Measurements from ENCODE around the gene USP15. TPM values are rescaled to one million over a fixed set of nuclear protein-coding genes. Genes with fewer than 3 reads are reported as not detected.
"Not testable (repeated sequence)": the region's sequence is repeated elsewhere in the genome, so short reads cannot be mapped to it uniquely, and the experiment has no call there.

USP15 gene
- total RNA-seq, 2 experiments from 2014 or later: 159 to 160 TPM

DNA sequence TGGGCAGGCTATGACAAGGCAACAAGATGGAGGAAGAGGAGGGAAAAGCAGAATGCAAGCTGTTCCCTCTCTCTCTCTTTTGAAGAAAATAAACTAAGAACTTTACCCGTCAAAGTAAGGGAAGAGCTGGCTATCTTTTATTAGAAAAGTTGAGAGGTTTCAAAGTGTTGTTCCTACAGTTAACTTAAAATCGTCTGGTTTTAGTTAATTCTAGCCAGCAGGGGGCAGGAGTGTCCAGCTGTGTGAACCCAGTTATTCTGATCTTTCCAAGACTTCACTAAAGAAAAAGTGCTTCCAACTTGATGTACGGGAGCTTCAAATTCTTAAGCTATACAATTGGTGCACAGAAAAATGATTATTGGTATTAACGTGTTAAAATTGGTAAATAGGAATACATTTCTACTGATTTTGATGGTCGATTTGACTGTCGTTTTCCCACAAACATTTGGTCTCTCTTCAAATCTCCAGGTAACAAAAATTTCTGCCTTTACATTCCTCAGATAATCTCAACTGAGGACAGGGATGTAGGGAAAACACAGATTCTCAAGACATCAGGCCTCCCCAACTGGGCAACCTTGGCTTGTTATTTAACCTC, 178.0 kb downstream of the USP15 start:
- H3K4me3 Mint-ChIP-seq: no peak overlapping the region
- H3K9me3 Mint-ChIP-seq (ENCODE audit: insufficient read depth): no peaks in the 10 kb centered on the region
- H3K4me1 Mint-ChIP-seq (ENCODE audit: low read depth): peaks cover 19% of the 10 kb centered on the region
- ATAC-seq: no peak
- ChIA-PET CTCF (interaction anchor here (0.6 to 5.3 kb wide), 43 partner anchors 9 to 631 kb away, joined by 3 to 106 read pairs (median 4); partner anchors contain the start of gene MON2), POLR2A (no interaction called here)
- H3K36me3 Mint-ChIP-seq (ENCODE audit: low read depth): peaks cover under 1% of the 10 kb centered on the region
- H3K27me3 Mint-ChIP-seq (ENCODE audit: low read depth): peaks cover 29% of the 10 kb centered on the region
- H3K27ac Mint-ChIP-seq: no peak overlapping the region
- peak; percentile 73 for DNase-seq

DNA sequence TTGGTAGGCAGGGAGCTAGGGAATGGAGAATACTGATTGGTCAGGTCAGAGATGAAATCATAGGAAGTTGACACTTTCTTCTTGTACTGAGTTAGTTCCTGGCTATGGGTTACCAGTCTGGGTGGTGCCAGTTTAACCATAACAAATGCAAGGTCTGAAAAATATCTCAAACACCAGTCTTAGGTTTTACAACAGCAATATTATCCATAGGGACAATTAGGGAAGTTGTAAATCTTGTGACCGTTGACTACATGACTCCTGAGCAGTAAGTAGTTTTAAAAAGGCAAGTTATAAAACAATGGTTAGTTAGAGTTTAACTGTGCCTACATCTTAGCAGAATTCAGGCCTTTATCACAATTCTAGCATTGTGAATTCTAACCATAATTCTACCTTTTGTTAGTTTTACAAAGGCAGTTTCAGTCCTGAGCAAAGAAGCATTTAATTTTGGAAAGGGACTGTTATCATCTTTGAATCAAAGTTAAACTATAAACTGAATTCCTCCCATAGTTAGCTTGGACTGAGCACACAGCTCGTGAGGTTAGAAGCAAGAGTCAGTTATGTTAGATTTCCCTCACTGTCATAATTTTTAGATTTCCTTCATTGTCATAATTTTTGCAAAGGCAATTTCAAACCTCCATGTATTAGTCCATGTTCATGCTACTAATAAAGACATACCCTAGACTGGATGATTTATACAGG, 186.7 kb downstream of the USP15 start:
- Mint-ChIP-seq H3K36me3 (ENCODE audit: low read depth) (peaks cover 5% of the 10 kb centered on the region), H3K9me3 (ENCODE audit: insufficient read depth) (peaks cover 5% of the 10 kb centered on the region), H3K27ac (no peak overlapping the region), H3K4me3 (no peak overlapping the region), H3K4me1 (ENCODE audit: low read depth) (no peaks in the 10 kb centered on the region), H3K27me3 (ENCODE audit: low read depth) (peaks cover 15% of the 10 kb centered on the region)
- ChIA-PET POLR2A (no interaction called here), CTCF (interaction anchor here (0.9 to 1.3 kb wide), 2 partner anchors 9 to 10 kb away, joined by 3 to 4 read pairs; no protein-coding TSS in a partner anchor)
- ATAC-seq (no peak), DNase-seq (no peak)

DNA sequence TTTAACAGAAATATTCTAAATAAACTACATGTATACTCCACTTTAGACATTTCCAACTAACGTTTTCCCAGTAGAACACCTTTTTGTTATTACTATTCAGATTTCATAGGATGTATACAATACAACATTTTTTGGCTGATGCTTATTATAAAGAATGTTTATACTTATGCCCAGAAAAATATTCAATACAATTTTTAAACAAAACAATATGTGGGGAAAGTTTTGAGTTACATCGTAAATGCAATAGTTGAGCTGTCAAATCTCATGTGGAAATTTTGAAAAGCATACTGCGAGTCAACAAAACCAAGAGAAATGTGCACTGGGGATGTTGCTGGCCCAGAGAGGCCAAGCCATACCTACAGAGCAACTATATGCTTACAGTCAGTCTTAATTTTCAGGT, 188.2 kb downstream of the USP15 start:
- peaks cover 2% of the 10 kb centered on the region for H3K36me3 Mint-ChIP-seq (ENCODE audit: low read depth)
- POLR2A ChIA-PET: no interaction called here
- CTCF ChIA-PET: no interaction called here
- H3K4me1 Mint-ChIP-seq (ENCODE audit: low read depth): no peaks in the 10 kb centered on the region
- DNase-seq: no peak
- H3K9me3 Mint-ChIP-seq (ENCODE audit: insufficient read depth): peaks cover 3% of the 10 kb centered on the region
- H3K4me3 Mint-ChIP-seq: no peak overlapping the region
- H3K27ac Mint-ChIP-seq: no peak overlapping the region
- peaks cover 13% of the 10 kb centered on the region for H3K27me3 Mint-ChIP-seq (ENCODE audit: low read depth)
- no peak for ATAC-seq

- H3K27ac Mint-ChIP-seq; H3K4me3 Mint-ChIP-seq; ATAC-seq; DNase-seq; H3K9me3 Mint-ChIP-seq (ENCODE audit: insufficient read depth); H3K36me3 Mint-ChIP-seq (ENCODE audit: low read depth); H3K27me3 Mint-ChIP-seq (ENCODE audit: low read depth); H3K4me1 Mint-ChIP-seq (ENCODE audit: low read depth); POLR2A ChIA-PET: not testable (repeated sequence)
- CTCF ChIA-PET: interaction anchor here (2.5 kb wide), 1 partner anchor 17 kb away, joined by 6 read pairs; no protein-coding TSS in a partner anchor
These were observed 195.2 kb downstream of the USP15 start for GRCh38 chr12:62455429-62455828.

DNA sequence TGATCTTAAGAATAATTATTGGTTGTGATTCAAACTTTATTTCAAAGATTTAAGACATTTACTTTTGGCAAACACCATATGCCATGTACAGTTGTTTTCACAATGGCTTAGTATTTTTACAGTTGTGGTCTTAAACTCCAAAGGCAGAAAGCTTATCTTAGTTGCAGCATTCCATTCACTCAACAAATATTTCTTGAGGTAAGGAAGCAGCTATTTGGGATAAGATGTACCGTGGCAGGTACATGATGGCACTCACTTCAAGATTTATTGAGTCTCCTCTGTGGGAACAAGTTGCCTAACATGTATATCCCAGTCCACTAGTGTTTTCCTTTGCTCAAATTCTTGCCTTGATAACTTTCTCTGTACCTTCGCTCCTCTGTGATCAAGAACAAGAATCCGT, 198.4 kb downstream of the USP15 start:
- Mint-ChIP-seq H3K27ac (no peak overlapping the region), H3K4me1 (ENCODE audit: low read depth) (no peaks in the 10 kb centered on the region), H3K4me3 (no peak overlapping the region), H3K27me3 (ENCODE audit: low read depth) (peaks cover 3% of the 10 kb centered on the region), H3K36me3 (ENCODE audit: low read depth) (peaks cover 3% of the 10 kb centered on the region), H3K9me3 (ENCODE audit: insufficient read depth) (peaks cover 17% of the 10 kb centered on the region)
- DNase-seq (no peak), ATAC-seq (no peak)
- POLR2A ChIA-PET: no interaction called here
- CTCF ChIA-PET: interaction anchor here (0.9 to 1.3 kb wide), 2 partner anchors 20 to 22 kb away, joined by 3 to 5 read pairs; no protein-coding TSS in a partner anchor

GRCh38 chr12:62459976-62460375, 199.8 kb downstream of the USP15 start:
- Mint-ChIP-seq H3K36me3 (ENCODE audit: low read depth) (peaks cover 6% of the 10 kb centered on the region), H3K27me3 (ENCODE audit: low read depth) (peaks cover 3% of the 10 kb centered on the region), H3K27ac (no peak overlapping the region), H3K9me3 (ENCODE audit: insufficient read depth) (peaks cover 24% of the 10 kb centered on the region), H3K4me1 (ENCODE audit: low read depth) (no peaks in the 10 kb centered on the region), H3K4me3 (no peak overlapping the region)
- POLR2A ChIA-PET: no interaction called here
- CTCF ChIA-PET: no interaction called here
- ATAC-seq (no peak), DNase-seq (no peak)

- H3K36me3 Mint-ChIP-seq (ENCODE audit: low read depth); H3K27ac Mint-ChIP-seq; H3K4me1 Mint-ChIP-seq (ENCODE audit: low read depth); CTCF ChIA-PET; H3K27me3 Mint-ChIP-seq (ENCODE audit: low read depth); ATAC-seq; DNase-seq; POLR2A ChIA-PET; H3K4me3 Mint-ChIP-seq: not testable (repeated sequence)
- H3K9me3 Mint-ChIP-seq (ENCODE audit: insufficient read depth): peaks cover 24% of the 10 kb centered on the region
These were observed 201.1 kb downstream of the USP15 start for GRCh38 chr12:62461171-62461837.

DNA sequence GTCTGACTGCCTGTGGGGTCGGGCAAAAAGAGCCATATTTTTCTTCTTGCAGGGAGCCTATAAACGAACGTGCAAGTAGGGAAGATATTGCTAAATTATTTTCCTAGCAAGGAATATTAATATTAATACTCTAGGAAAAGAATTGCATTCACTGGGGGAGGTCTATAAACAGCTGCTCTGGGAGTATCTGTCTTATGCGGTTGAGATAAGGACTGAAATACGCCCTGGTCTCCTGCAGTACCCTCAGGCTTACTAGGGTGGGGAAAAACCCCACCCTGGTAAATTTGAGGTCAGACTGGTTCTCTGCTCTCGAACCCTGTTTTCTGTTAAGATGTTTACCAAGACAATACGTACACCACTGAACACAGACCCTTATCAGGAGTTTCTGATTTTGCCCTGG, 203.0 kb downstream of the USP15 start:
- H3K36me3 Mint-ChIP-seq (ENCODE audit: low read depth): peaks cover 10% of the 10 kb centered on the region
- CTCF ChIA-PET; DNase-seq; H3K27ac Mint-ChIP-seq; H3K27me3 Mint-ChIP-seq (ENCODE audit: low read depth); ATAC-seq; H3K4me3 Mint-ChIP-seq; POLR2A ChIA-PET: not testable (repeated sequence)
- peaks cover 24% of the 10 kb centered on the region for H3K9me3 Mint-ChIP-seq (ENCODE audit: insufficient read depth)
- peaks cover 12% of the 10 kb centered on the region for H3K4me1 Mint-ChIP-seq (ENCODE audit: low read depth)

Other genes with a start within 250 kb of the USP15 start
- gene MON2, start 206.4 kb downstream of the USP15 start, total RNA-seq: 10 to 100 TPM; 40.0 to 46.6 TPM